ENCODE data around the gene UVRAG.

DNA sequence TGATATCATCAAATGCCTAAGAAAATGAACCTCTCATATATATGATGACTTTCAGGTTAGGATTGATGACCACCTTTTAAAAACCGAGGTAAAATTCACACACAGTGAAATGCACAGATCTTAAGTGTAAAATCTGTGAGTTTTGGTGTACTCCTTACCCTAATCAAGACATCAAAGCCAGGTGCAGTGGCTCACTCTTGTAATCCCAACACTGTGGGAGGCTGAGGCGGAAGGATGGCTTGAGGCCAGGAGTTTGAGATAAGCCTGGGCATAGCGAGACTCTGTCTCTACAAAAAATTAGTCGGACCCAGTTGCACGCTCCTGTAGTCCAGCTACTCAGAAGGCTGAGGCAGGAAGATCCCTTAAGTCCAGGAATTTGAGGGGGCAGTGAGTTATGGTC lies 140.4 kb downstream of the UVRAG start:
- TF ChIP-seq, protein P1, sequence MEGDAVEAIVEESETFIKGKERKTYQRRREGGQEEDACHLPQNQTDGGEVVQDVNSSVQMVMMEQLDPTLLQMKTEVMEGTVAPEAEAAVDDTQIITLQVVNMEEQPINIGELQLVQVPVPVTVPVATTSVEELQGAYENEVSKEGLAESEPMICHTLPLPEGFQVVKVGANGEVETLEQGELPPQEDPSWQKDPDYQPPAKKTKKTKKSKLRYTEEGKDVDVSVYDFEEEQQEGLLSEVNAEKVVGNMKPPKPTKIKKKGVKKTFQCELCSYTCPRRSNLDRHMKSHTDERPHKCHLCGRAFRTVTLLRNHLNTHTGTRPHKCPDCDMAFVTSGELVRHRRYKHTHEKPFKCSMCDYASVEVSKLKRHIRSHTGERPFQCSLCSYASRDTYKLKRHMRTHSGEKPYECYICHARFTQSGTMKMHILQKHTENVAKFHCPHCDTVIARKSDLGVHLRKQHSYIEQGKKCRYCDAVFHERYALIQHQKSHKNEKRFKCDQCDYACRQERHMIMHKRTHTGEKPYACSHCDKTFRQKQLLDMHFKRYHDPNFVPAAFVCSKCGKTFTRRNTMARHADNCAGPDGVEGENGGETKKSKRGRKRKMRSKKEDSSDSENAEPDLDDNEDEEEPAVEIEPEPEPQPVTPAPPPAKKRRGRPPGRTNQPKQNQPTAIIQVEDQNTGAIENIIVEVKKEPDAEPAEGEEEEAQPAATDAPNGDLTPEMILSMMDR (IDR thresholded peaks at IDR 0.05): no peak
- no peak for TF ChIP-seq EP300 (IDR thresholded peaks at IDR 0.05)

All from ovary (tissue), 3 donors.